ENCODE results near the gene PARP9. TPM values are rescaled to one million over a fixed set of nuclear protein-coding genes. Genes with fewer than 3 reads are reported as not detected.

Gene PARP9
- total RNA-seq, 1 experiment from 2014 or later, result 1.8 TPM

GRCh38 chr3:122548619-122549018 lies 15.5 kb downstream of the PARP9 start (continued):
- TF ChIP-seq ATF2 (CRISPR knock-in tag; IDR thresholded peaks at IDR 0.05; ENCODE audit: borderline replicate concordance, low read depth), result no peak

GRCh38 chr3:122548076-122548475 lies 16.0 kb downstream of the PARP9 start:
- H3K27ac Mint-ChIP-seq, result no peak overlapping the region
- TF ChIP-seq, protein P1, sequence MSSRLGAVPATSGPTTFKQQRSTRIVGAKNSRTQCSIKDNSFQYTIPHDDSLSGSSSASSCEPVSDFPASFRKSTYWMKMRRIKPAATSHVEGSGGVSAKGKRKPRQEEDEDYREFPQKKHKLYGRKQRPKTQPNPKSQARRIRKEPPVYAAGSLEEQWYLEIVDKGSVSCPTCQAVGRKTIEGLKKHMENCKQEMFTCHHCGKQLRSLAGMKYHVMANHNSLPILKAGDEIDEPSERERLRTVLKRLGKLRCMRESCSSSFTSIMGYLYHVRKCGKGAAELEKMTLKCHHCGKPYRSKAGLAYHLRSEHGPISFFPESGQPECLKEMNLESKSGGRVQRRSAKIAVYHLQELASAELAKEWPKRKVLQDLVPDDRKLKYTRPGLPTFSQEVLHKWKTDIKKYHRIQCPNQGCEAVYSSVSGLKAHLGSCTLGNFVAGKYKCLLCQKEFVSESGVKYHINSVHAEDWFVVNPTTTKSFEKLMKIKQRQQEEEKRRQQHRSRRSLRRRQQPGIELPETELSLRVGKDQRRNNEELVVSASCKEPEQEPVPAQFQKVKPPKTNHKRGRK (CRISPR knock-in tag; IDR thresholded peaks at IDR 0.05; ENCODE audit: borderline replicate concordance), result no peak
- TF ChIP-seq, protein P2, sequence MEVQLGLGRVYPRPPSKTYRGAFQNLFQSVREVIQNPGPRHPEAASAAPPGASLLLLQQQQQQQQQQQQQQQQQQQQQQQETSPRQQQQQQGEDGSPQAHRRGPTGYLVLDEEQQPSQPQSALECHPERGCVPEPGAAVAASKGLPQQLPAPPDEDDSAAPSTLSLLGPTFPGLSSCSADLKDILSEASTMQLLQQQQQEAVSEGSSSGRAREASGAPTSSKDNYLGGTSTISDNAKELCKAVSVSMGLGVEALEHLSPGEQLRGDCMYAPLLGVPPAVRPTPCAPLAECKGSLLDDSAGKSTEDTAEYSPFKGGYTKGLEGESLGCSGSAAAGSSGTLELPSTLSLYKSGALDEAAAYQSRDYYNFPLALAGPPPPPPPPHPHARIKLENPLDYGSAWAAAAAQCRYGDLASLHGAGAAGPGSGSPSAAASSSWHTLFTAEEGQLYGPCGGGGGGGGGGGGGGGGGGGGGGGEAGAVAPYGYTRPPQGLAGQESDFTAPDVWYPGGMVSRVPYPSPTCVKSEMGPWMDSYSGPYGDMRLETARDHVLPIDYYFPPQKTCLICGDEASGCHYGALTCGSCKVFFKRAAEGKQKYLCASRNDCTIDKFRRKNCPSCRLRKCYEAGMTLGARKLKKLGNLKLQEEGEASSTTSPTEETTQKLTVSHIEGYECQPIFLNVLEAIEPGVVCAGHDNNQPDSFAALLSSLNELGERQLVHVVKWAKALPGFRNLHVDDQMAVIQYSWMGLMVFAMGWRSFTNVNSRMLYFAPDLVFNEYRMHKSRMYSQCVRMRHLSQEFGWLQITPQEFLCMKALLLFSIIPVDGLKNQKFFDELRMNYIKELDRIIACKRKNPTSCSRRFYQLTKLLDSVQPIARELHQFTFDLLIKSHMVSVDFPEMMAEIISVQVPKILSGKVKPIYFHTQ (CRISPR knock-in tag; IDR thresholded peaks at IDR 0.05), result no peak
- TF ChIP-seq FOXP4 (CRISPR knock-in tag; IDR thresholded peaks at IDR 0.05) (no peak), GRHL2 (CRISPR knock-in tag; IDR thresholded peaks at IDR 0.05; ENCODE audit: insufficient replicate concordance, severe bottlenecking) (no peak), MXD4 (CRISPR knock-in tag; IDR thresholded peaks at IDR 0.05; ENCODE audit: borderline replicate concordance) (no peak), NR2C2 (CRISPR knock-in tag; IDR thresholded peaks at IDR 0.05) (no peak), ZNF423 (CRISPR knock-in tag; IDR thresholded peaks at IDR 0.05) (no peak), FOXK1 (CRISPR knock-in tag; IDR thresholded peaks at IDR 0.05) (no peak), NFATC4 (CRISPR knock-in tag; IDR thresholded peaks at IDR 0.05) (no peak), SMAD4 (CRISPR knock-in tag; IDR thresholded peaks at IDR 0.05) (no peak), MYBL2 (CRISPR knock-in tag; IDR thresholded peaks at IDR 0.05) (no peak), ETV6 (CRISPR knock-in tag; IDR thresholded peaks at IDR 0.05) (no peak), SMAD3 (CRISPR knock-in tag; IDR thresholded peaks at IDR 0.05; ENCODE audit: borderline replicate concordance) (no peak)
- TF ChIP-seq, protein P3, sequence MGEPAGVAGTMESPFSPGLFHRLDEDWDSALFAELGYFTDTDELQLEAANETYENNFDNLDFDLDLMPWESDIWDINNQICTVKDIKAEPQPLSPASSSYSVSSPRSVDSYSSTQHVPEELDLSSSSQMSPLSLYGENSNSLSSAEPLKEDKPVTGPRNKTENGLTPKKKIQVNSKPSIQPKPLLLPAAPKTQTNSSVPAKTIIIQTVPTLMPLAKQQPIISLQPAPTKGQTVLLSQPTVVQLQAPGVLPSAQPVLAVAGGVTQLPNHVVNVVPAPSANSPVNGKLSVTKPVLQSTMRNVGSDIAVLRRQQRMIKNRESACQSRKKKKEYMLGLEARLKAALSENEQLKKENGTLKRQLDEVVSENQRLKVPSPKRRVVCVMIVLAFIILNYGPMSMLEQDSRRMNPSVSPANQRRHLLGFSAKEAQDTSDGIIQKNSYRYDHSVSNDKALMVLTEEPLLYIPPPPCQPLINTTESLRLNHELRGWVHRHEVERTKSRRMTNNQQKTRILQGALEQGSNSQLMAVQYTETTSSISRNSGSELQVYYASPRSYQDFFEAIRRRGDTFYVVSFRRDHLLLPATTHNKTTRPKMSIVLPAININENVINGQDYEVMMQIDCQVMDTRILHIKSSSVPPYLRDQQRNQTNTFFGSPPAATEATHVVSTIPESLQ (CRISPR knock-in tag; IDR thresholded peaks at IDR 0.05), result no peak
- POLR2A ChIA-PET, result no interaction called here
- H3K27me3 Mint-ChIP-seq (ENCODE audit: low read depth), result no peaks in the 10 kb centered on the region
- DNase-seq (ENCODE audit: low spot score) (no peak), ATAC-seq (no peak)
- H3K4me3 Mint-ChIP-seq, result no peak overlapping the region
- no peaks in the 10 kb centered on the region for H3K9me3 Mint-ChIP-seq
- CTCF ChIA-PET, result interaction anchor here (1.5 kb wide), 1 partner anchor 130 kb away, joined by 3 read pairs; no protein-coding TSS in a partner anchor
- H3K4me1 Mint-ChIP-seq, result peaks cover 7% of the 10 kb centered on the region
- no peaks in the 10 kb centered on the region for H3K36me3 Mint-ChIP-seq

Data from WTC11 (cell line).